ENCODE measurements around the gene PTPRZ1. TPM values are rescaled to one million over a fixed set of nuclear protein-coding genes. Genes with fewer than 3 reads are reported as not detected.

Gene PTPRZ1
- total and polyA plus RNA-seq, 12 donors, result 0.09 to 0.87 (median 0.36) TPM

DNA sequence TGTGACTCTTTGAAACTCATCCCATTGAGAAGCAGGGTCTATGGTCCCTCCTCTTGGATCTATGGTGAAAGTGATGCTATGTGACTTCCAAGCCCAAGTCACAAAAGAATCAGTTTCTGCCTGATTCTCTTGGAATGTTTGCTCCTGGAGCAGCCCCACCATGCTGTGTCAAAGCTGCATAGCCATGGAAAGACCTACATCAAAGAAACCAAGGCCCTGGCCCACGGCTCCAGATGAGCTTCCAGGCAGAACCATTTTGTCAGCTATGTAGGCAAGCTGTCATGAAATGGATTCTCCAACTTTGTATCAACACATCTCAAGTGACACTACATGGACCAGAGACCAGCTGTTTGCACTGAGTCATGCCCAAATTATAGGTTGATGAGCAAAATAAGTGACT, 194.1 kb downstream of the PTPRZ1 start:
- ATAC-seq (no peak), DNase-seq (no peak)
- Histone ChIP-seq H3K27ac (no peak overlapping the region), H3K4me3 (no peak overlapping the region), H3K9me3 (no peaks in the 10 kb centered on the region), H3K27me3 (no peaks in the 10 kb centered on the region), H3K36me3 (no peaks in the 10 kb centered on the region), H3K4me1 (no peaks in the 10 kb centered on the region)
- 70 to 81% methylated on average over 1 of the region's 1 CpG for WGBS, 2 donors
- intact Hi-C loops (cut with DNase I), result no loop called here
- TF ChIP-seq, protein P1, sequence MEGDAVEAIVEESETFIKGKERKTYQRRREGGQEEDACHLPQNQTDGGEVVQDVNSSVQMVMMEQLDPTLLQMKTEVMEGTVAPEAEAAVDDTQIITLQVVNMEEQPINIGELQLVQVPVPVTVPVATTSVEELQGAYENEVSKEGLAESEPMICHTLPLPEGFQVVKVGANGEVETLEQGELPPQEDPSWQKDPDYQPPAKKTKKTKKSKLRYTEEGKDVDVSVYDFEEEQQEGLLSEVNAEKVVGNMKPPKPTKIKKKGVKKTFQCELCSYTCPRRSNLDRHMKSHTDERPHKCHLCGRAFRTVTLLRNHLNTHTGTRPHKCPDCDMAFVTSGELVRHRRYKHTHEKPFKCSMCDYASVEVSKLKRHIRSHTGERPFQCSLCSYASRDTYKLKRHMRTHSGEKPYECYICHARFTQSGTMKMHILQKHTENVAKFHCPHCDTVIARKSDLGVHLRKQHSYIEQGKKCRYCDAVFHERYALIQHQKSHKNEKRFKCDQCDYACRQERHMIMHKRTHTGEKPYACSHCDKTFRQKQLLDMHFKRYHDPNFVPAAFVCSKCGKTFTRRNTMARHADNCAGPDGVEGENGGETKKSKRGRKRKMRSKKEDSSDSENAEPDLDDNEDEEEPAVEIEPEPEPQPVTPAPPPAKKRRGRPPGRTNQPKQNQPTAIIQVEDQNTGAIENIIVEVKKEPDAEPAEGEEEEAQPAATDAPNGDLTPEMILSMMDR (IDR thresholded peaks at IDR 0.05), result no peak

DNA sequence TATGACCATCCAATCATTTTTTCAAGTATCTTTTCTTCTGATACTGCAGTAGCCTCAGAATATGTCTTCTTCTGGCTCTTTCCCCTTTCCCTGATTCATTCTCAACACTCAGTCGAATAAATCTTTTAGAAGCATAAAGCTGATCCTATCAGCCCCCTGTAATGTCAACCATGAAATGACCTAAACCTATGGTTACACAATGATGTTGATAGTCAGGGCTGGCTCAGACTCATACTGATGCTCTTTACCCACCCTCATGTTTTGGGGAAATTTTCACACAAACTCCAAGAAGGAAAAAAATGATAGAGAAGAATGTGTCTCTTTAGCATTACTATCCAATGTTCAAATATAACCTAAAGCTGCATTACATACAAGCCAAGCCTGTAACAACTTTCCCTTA, 195.1 kb downstream of the PTPRZ1 start:
- Histone ChIP-seq H3K9me3 (no peaks in the 10 kb centered on the region), H3K27ac (no peak overlapping the region), H3K36me3 (peaks cover 0 to under 1% (median 0%) of the 10 kb centered on the region in 9 donors), H3K4me3 (no peak overlapping the region), H3K4me1 (no peaks in the 10 kb centered on the region), H3K27me3 (no peaks in the 10 kb centered on the region)
- no peak for DNase-seq
- no peak for ATAC-seq
- TF ChIP-seq, protein P1 (IDR thresholded peaks at IDR 0.05), result no peak
- 77 to 91% methylated on average over 1 of the region's 1 CpG for WGBS, 2 donors
- intact Hi-C loops (cut with DNase I), result no loop called here

DNA sequence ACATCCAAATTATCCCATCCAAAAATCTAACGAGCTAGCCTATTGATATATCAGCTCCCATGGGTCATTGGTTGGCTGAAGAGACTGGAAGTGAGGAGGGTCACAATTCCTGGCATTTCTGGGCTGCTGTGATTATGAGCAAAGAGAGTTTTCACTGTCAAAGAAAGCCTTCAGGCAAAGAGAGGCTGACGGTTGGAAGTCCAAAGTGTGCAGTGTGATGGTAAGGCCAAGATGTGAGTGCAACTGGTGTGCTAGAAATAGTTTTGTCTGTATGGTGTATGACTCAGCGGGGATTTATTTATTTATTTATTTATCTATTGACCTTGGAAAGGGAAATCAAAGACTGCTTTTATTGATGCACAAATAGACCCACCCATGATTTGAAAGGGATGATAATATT, 196.0 kb downstream of the PTPRZ1 start:
- TF ChIP-seq, protein P1 (IDR thresholded peaks at IDR 0.05), result no peak
- H3K4me3 ChIP-seq, result no peak overlapping the region
- no peaks in the 10 kb centered on the region for H3K9me3 ChIP-seq
- peaks cover 0 to 10% (median 0%) of the 10 kb centered on the region in 9 donors for H3K36me3 ChIP-seq
- H3K27me3 ChIP-seq, result no peaks in the 10 kb centered on the region
- H3K27ac ChIP-seq, result no peak overlapping the region
- no peak for DNase-seq
- no peaks in the 10 kb centered on the region for H3K4me1 ChIP-seq
- intact Hi-C loops (cut with DNase I), result no loop called here
- 64 to 65% methylated on average over 3 of the region's 3 CpGs for WGBS, 2 donors
- no peak for ATAC-seq

DNA sequence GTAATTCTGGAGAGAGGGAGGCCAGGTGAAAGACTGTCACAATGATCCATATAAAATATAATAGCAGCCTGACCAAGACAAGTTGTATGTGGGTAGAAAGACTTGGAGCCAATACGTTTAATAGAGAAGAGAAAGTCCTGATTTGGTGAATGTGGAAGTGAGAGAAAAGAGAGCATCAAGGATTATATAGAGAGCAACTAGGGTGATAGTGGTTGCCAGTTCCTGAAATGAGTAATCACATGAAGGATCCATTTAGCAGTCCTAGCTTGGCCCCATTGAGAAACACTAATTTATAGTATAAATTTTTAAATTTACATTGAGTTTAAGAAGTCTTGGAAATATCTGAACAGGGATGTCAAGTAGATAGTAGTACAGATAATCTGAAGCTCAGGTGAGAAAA, 197.1 kb downstream of the PTPRZ1 start:
- intact Hi-C loops (cut with DNase I), result no loop called here
- ATAC-seq (no peak), DNase-seq (no peak)
- no peaks in the 10 kb centered on the region for H3K27me3 ChIP-seq
- WGBS, 2 donors, result 65 to 72% methylated on average over 1 of the region's 1 CpG
- H3K4me3 ChIP-seq, result no peak overlapping the region
- H3K9me3 ChIP-seq, result no peaks in the 10 kb centered on the region
- TF ChIP-seq, protein P1 (IDR thresholded peaks at IDR 0.05), result no peak
- H3K4me1 ChIP-seq, result no peaks in the 10 kb centered on the region
- H3K36me3 ChIP-seq, result peaks cover 0 to 18% (median 3%) of the 10 kb centered on the region in 9 donors
- H3K27ac ChIP-seq, result no peak overlapping the region

Measured in heart right ventricle (tissue), 16 donors.